HEK293 (cell line): Measurements from ENCODE around the gene PACSIN2.

ENCODE experiments used
- CTCF ChIA-PET: fragments of 350-600 bp; formaldehyde crosslinking; extraction: SDS; loops from one replicate; lab custom pipeline; 2021; ENCODE audit warnings: antibody characterized with exemption; lab: Yijun Ruan, JAX
- POLR2A ChIA-PET: fragments of 300-600 bp; formaldehyde crosslinking; extraction: SDS; loops from one replicate; lab custom pipeline; 2020; ENCODE audit warnings: antibody characterized with exemption, inconsistent platforms; lab: Yijun Ruan, JAX
- H3K27ac ChIP-seq: fragments of 200-500 bp; sonication (Bioruptor generic); 2 replicates; pipeline ENCODE4 v1.5.1; 2014; ENCODE audit warnings: low read depth, low read length, control low read depth, inconsistent platforms; ENCODE audit errors: extremely low read depth
- H3K36me3 ChIP-seq, 2 experiments: fragments of 200-500 bp in 1 of 2; sonication (Bioruptor generic) in 1 of 2; 1 replicate in 1 of 2; 2 replicates in 1 of 2; pipeline ENCODE4 v1.5.1; 2014 to 2017; ENCODE audit warnings: inconsistent platforms in 2 of 2, low read length in 2 of 2; ENCODE audit not compliant: control insufficient read depth in 2 of 2, insufficient read depth in 1 of 2
- H3K4me1 ChIP-seq: fragments of 200-500 bp; sonication (Bioruptor generic); 2 replicates; pipeline ENCODE4 v1.5.1; 2014; ENCODE audit warnings: mild to moderate bottlenecking, low read length, inconsistent platforms; ENCODE audit not compliant: control insufficient read depth, insufficient read depth
- H3K4me3 ChIP-seq: 2 replicates; pipeline ENCODE4 v1.5.1; 2011; ENCODE audit warnings: low read depth, mild to moderate bottlenecking, control low read depth, low read length, moderate library complexity
- H3K9me3 ChIP-seq: fragments of 200-500 bp; sonication (Bioruptor generic); 2 replicates; pipeline ENCODE4 v1.5.1; 2014; ENCODE audit warnings: low read depth, low read length, inconsistent platforms; ENCODE audit not compliant: control insufficient read depth, insufficient read depth
- KLF9 ChIP-seq: fragments of 450-650 bp; formaldehyde crosslinking; IDR thresholded peaks from 2 replicates; pipeline ENCODE4 v1.5.1; 2016; ENCODE audit warnings: missing biosample characterization, missing genetic modification characterization, low read depth
- MEIS1 ChIP-seq: sonication (generic); formaldehyde crosslinking; IDR thresholded peaks from 2 replicates; pipeline ENCODE4 v1.8.1; 2022; ENCODE audit warnings: missing genetic modification reagents, mild to moderate bottlenecking, borderline replicate concordance
- PRDM6 ChIP-seq: fragments of 450-650 bp; formaldehyde crosslinking; IDR thresholded peaks from 2 replicates; pipeline ENCODE4 v1.5.1; 2017; ENCODE audit warnings: missing biosample characterization, missing genetic modification characterization
- RBAK ChIP-seq: fragments of 450-650 bp; formaldehyde crosslinking; IDR thresholded peaks from 2 replicates; pipeline ENCODE4 v1.5.1; 2016; ENCODE audit warnings: missing biosample characterization, missing genetic modification characterization
- ZBTB44 ChIP-seq: fragments of 450-650 bp; IDR thresholded peaks from 2 replicates; pipeline ENCODE4 v1.5.1; 2018; ENCODE audit warnings: missing biosample characterization, mild to moderate bottlenecking, missing genetic modification characterization
- ZBTB6 ChIP-seq: fragments of 450-650 bp; formaldehyde crosslinking; IDR thresholded peaks from 2 replicates; pipeline ENCODE4 v1.5.1; 2017; ENCODE audit warnings: missing biosample characterization, missing genetic modification characterization
- ZFHX2 ChIP-seq: fragments of 450-650 bp; formaldehyde crosslinking; conservative IDR thresholded peaks from 2 replicates; pipeline ENCODE4 v1.5.1; 2016; ENCODE audit warnings: missing biosample characterization, missing genetic modification characterization
- ZNF132 ChIP-seq: fragments of 450-650 bp; formaldehyde crosslinking; IDR thresholded peaks from 2 replicates; pipeline ENCODE4 v1.5.1; 2017; ENCODE audit warnings: missing biosample characterization, missing genetic modification characterization, borderline replicate concordance
- ZNF341 ChIP-seq: fragments of 450-650 bp; formaldehyde crosslinking; IDR thresholded peaks from 2 replicates; pipeline ENCODE4; 2016; ENCODE audit warnings: low read depth, missing biosample characterization, missing genetic modification characterization
- ZNF423 ChIP-seq: fragments of 450-650 bp; formaldehyde crosslinking; IDR thresholded peaks from 2 replicates; pipeline ENCODE4 v1.5.1; 2016; ENCODE audit warnings: missing biosample characterization, missing genetic modification characterization
- ZNF555 ChIP-seq: fragments of 450-650 bp; formaldehyde crosslinking; conservative IDR thresholded peaks from 2 replicates; pipeline ENCODE4 v1.5.1; 2017; ENCODE audit warnings: missing biosample characterization, mild to moderate bottlenecking, missing genetic modification characterization, inconsistent platforms
- ZNF560 ChIP-seq: fragments of 450-650 bp; formaldehyde crosslinking; IDR thresholded peaks from 2 replicates; pipeline ENCODE4 v1.5.1; 2017; ENCODE audit warnings: missing biosample characterization, missing genetic modification characterization, borderline replicate concordance
- ZNF660 ChIP-seq: fragments of 450-650 bp; IDR thresholded peaks from 2 replicates; pipeline ENCODE4 v1.5.1; 2018; ENCODE audit warnings: missing biosample characterization, mild to moderate bottlenecking, missing genetic modification characterization
- ZNF792 ChIP-seq: fragments of 450-650 bp; formaldehyde crosslinking; IDR thresholded peaks from 2 replicates; pipeline ENCODE4 v1.5.1; 2016; ENCODE audit warnings: missing biosample characterization, missing genetic modification characterization
- ZNF830 ChIP-seq: fragments of 450-650 bp; IDR thresholded peaks from 2 replicates; pipeline ENCODE4 v1.5.0; 2018; ENCODE audit warnings: missing biosample characterization, missing genetic modification characterization, low read depth, mild to moderate bottlenecking, moderate library complexity
- ZSCAN30 ChIP-seq: fragments of 450-650 bp; IDR thresholded peaks from 2 replicates; pipeline ENCODE4 v1.5.1; 2018; ENCODE audit warnings: missing biosample characterization, mild to moderate bottlenecking, missing genetic modification characterization, moderate library complexity
- TF ChIP-seq, protein P1 (sequence below): fragments of 450-650 bp; formaldehyde crosslinking; IDR thresholded peaks from 2 replicates; pipeline ENCODE4 v1.5.1; 2016; ENCODE audit warnings: missing biosample characterization, missing genetic modification characterization
- TF ChIP-seq, protein P2 (sequence below): fragments of 450-650 bp; formaldehyde crosslinking; IDR thresholded peaks from 2 replicates; pipeline ENCODE4 v1.5.1; 2016; ENCODE audit warnings: missing biosample characterization, missing genetic modification characterization
- TF ChIP-seq, protein P3 (sequence below): fragments of 450-650 bp; formaldehyde crosslinking; IDR thresholded peaks from 2 replicates; pipeline ENCODE4 v1.5.1; 2016; ENCODE audit warnings: missing biosample characterization, missing genetic modification characterization, low read depth

Gene PACSIN2

DNA sequence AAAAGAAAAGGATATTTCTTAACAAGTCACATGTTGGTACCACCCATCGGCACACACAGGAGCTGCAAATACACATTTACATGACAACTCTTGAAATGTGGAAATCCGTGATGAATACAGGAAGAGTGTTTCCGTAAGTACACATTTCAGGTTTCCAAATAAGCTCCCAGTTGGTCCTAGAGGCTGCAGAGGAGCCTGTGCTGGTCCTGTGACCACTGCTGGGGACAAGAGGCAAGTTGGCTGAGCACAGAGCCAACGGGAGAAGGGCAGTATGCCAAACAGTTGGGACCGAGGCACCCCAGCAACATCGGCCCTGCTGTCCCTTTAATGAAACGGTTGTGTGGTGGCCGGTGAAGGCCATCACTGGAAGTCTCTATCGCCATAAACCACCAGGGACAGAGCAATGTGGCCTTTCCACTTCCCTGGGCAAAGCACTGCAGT, 119.4 kb downstream of the PACSIN2 start (continued):
- TF ChIP-seq ZNF830 (tag by site-specific recombination), result no peak

DNA sequence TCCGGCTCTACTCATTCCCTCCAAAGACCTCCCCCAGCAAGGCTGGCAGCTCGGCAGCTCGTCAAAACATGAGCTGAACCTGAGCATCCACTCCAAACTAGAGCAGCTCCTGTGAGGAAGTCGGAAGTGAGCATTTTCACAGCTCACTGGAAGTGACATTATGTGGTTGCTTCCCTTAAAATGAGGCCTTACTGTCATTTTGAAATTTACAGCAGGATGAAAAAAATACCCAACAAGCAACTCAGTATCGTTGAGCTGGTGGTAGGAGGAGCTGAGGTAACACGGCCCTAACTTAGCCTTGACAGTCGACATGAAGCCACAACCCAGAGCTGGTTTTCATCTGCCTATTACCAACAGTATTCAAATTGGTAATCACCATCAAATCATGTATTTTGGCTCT, 119.9 kb downstream of the PACSIN2 start:
- POLR2A ChIA-PET, result interaction anchor here (1.1 kb wide), 1 partner anchor 9 kb away, joined by 3 read pairs; no protein-coding TSS in a partner anchor
- H3K36me3 ChIP-seq, result peaks cover 0 to 28% of the 10 kb centered on the region in 2 experiments; a peak in 1 of 3 replicates
- TF ChIP-seq, protein P1, sequence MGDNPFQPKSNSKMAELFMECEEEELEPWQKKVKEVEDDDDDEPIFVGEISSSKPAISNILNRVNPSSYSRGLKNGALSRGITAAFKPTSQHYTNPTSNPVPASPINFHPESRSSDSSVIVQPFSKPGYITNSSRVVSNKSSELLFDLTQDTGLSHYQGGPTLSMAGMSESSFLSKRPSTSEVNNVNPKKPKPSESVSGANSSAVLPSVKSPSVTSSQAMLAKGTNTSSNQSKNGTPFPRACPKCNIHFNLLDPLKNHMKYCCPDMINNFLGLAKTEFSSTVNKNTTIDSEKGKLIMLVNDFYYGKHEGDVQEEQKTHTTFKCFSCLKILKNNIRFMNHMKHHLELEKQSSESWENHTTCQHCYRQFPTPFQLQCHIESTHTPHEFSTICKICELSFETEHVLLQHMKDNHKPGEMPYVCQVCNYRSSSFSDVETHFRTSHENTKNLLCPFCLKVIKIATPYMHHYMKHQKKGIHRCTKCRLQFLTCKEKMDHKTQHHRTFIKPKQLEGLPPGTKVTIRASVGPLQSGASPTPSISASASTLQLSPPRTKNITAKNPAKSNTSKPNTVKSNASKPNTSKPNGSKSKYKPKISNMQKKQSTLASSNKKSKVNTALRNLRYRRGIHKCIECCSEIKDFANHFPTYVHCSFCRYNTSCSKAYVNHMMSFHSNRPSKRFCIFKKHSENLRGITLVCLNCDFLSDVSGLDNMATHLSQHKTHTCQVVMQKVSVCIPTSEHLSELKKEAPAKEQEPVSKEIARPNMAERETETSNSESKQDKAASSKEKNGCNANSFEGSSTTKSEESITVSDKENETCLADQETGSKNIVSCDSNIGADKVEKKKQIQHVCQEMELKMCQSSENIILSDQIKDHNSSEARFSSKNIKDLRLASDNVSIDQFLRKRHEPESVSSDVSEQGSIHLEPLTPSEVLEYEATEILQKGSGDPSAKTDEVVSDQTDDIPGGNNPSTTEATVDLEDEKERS (tag by site-specific recombination), result no peak
- no peak for TF ChIP-seq ZSCAN30 (tag by site-specific recombination)
- H3K4me3 ChIP-seq, result no peak overlapping the region
- no peaks in the 10 kb centered on the region for H3K9me3 ChIP-seq
- no peaks in the 10 kb centered on the region for H3K4me1 ChIP-seq
- H3K27ac ChIP-seq, result no peak overlapping the region
- CTCF ChIA-PET, result interaction anchor here (0.6 to 1.5 kb wide), 3 partner anchors 27 to 114 kb away, joined by 3 to 8 read pairs (median 6); no protein-coding TSS in a partner anchor

- H3K27ac ChIP-seq, result no peak overlapping the region
- H3K4me1 ChIP-seq, result no peaks in the 10 kb centered on the region
- CTCF ChIA-PET, result interaction anchor here (1.0 to 1.5 kb wide), 3 partner anchors 25 to 94 kb away, joined by 3 to 8 read pairs (median 4); no protein-coding TSS in a partner anchor
- no peaks in the 10 kb centered on the region for H3K9me3 ChIP-seq
- H3K36me3 ChIP-seq, result peaks cover 0 to 41% of the 10 kb centered on the region in 2 experiments; a peak in 1 of 3 replicates
- POLR2A ChIA-PET, result no interaction called here
- no peak overlapping the region for H3K4me3 ChIP-seq
- TF ChIP-seq RBAK (tag by site-specific recombination) (no peak), ZNF132 (tag by site-specific recombination) (no peak), MEIS1 (CRISPR knock-in tag) (no peak), ZNF560 (tag by site-specific recombination) (no peak), ZNF555 (no peak), ZBTB44 (no peak), KLF9 (tag by site-specific recombination) (no peak), ZNF660 (tag by site-specific recombination) (no peak), ZBTB6 (no peak), PRDM6 (tag by site-specific recombination) (no peak), ZFHX2 (no peak), ZNF341 (tag by site-specific recombination) (no peak), ZNF423 (tag by site-specific recombination) (no peak), ZNF792 (tag by site-specific recombination) (no peak)
- TF ChIP-seq, protein P2, sequence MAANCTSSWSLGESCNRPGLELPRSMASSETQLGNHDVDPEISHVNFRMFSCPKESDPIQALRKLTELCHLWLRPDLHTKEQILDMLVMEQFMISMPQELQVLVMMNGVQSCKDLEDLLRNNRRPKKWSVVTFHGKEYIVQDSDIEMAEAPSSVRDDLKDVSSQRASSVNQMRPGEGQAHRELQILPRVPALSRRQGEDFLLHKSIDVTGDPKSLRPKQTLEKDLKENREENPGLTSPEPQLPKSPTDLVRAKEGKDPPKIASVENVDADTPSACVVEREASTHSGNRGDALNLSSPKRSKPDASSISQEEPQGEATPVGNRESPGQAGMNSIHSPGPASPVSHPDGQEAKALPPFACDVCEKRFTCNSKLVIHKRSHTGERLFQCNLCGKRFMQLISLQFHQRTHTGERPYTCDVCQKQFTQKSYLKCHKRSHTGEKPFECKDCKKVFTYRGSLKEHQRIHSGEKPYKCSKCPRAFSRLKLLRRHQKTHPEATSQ, result no peak
- TF ChIP-seq, protein P3, sequence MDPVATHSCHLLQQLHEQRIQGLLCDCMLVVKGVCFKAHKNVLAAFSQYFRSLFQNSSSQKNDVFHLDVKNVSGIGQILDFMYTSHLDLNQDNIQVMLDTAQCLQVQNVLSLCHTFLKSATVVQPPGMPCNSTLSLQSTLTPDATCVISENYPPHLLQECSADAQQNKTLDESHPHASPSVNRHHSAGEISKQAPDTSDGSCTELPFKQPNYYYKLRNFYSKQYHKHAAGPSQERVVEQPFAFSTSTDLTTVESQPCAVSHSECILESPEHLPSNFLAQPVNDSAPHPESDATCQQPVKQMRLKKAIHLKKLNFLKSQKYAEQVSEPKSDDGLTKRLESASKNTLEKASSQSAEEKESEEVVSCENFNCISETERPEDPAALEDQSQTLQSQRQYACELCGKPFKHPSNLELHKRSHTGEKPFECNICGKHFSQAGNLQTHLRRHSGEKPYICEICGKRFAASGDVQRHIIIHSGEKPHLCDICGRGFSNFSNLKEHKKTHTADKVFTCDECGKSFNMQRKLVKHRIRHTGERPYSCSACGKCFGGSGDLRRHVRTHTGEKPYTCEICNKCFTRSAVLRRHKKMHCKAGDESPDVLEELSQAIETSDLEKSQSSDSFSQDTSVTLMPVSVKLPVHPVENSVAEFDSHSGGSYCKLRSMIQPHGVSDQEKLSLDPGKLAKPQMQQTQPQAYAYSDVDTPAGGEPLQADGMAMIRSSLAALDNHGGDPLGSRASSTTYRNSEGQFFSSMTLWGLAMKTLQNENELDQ (tag by site-specific recombination), result no peak
These were observed 121.4 kb downstream of the PACSIN2 start for GRCh38 chr22:42893371-42894150.
